GM18505 (cell line): ENCODE measurements around the gene IRS2.
"Not testable (repeated sequence)": the region's sequence is repeated elsewhere in the genome, so short reads cannot be mapped to it uniquely, and the experiment has no call there.

ENCODE experiments used
- ATAC-seq: cut with Tn5 transposase; IDR thresholded peaks from one replicate; pipeline ENCODE4 v1.9.1; 2021; ENCODE audit not compliant: unreplicated experiment
- POLR2A ChIP-seq: IDR thresholded peaks from 4 replicates; pipeline ENCODE4 v1.6.1; 2011; ENCODE audit warnings: borderline replicate concordance; ENCODE audit not compliant: insufficient read depth, insufficient read length; ENCODE audit errors: extremely low read depth

The IRS2 gene

GRCh38 chr13:109734002-109734785 is 52.2 kb downstream of the IRS2 start:
- TF ChIP-seq POLR2A, result no peak
- no peak for ATAC-seq

GRCh38 chr13:109733550-109733949 is 52.8 kb downstream of the IRS2 start:
- TF ChIP-seq POLR2A, result no peak
- no peak for ATAC-seq

DNA sequence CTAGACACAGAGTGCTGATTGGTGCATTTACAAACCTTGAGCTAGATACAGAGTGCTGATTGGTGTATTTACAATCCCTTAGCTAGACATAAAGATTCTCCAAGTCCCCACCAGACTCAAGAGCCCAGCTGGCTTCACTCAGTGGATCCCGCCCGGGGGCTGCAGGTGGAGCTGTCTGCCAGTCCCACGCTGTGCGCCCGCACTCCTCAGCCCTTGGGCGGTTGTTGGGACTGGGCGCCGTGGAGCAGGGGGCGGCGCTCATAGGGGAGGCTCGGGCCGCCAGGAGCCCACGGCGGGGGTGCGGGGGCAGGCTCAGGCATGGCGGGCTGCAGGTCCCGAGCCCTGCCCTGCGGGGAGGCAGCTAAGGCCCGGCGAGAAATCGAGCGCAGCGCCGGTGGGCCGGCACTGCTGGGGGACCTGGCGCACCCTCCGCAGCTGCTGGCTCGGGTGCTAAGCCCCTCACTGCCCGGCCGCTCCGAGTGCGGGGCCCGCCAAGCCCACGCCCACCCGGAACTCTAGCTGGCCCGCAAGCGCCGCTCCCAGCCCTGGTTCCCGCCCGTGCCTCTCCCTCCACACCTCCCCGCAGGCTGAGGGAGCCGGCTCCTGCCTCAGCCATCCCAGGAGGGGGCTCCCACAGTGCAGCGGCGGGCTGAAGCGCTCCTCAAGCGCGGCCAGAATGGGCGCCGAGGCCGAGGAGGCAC is 53.8 kb downstream of the IRS2 start:
- not testable (repeated sequence) for ATAC-seq

DNA sequence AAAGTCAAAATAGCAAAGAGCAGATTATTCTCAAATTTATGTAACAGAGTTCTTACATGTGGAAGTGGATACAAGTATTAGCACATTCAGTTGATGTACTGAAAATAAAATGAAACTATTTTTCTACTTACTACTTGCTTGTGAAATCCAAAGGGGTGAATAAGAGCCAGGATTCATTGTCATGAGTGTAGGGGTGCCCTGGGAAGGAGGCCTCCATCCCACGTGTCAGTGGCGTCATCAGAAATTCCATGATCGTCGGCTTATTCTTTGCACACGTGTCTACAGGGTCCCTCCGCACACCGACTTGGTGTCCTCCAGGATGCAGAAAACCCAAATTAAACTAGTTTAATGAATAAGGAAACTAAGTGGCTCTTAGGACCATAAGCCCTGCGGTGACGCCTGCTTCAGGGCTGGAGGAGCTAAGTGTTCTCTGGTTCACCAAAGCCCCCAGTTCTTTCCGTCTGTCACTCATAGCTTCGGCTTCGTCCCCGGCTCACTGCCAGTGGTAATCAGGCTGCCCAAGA is 55.5 kb downstream of the IRS2 start:
- ATAC-seq, result no peak
- no peak for TF ChIP-seq POLR2A

DNA sequence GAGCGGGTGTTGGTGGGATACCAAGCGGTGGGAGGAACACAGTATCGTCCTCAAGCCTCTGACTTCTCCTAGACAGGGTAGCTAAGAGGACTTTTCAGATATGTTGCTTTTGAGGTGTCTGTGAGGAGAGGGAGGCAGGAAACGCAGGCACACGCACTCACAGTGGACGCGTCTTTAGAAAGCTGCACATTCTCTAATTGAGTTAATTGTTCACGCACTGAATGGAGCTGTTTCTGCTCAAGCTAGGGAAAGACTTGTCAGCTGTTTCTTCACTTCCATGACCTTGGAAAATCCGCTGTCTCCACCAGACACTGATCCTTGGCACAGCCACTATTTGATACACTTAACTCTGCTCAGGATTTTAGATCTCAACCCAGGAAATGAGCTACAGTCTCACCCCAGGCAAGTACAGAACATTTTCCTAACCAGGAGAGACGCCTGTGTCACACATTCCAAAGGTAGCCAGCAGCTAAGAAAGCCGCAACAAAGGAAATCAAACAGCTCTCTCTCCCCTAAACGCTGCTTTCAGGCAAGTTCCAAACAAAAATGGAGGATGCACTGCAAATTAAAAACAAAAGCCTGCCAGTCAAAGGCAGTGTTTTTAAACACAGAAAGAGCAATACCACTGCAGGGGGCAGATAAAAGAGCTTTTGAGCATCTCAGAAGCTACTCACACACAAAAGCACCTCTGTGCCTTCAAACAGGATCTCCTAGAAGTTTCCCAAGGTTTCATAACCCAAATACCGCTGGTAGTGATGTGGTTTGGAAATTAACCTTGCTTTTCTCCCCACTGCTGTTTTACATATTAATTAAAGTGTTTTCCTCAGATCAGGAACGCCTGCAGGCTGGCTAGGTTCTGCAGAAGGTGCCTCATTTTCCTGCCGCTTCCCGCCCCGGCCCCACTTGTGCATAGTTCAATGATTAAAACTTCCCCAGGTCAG is 57.3 kb downstream of the IRS2 start:
- no peak for ATAC-seq
- TF ChIP-seq POLR2A, result no peak

GRCh38 chr13:109728061-109728460 is 58.3 kb downstream of the IRS2 start:
- no peak for TF ChIP-seq POLR2A
- no peak for ATAC-seq

DNA sequence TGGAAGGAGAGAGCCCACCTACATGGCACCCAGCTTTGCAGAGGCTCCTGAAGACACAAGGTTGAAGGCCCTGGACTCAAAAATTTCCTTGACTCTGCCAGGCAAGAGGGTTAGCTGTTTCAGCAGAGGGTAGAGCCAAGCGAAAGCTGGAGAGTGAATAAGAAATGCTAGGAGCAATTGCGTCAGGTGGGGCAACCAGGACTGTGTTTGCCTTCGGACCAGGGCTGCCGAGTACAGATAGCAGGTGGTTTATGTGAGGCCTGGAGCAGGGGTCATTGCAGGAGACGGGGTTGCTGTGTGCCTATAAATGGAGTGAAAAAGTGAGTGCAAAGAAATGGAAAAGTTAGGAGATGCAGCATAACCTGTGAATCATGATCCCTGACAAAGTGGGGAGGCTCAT is 59.1 kb downstream of the IRS2 start:
- ATAC-seq, result no peak
- no peak for TF ChIP-seq POLR2A

DNA sequence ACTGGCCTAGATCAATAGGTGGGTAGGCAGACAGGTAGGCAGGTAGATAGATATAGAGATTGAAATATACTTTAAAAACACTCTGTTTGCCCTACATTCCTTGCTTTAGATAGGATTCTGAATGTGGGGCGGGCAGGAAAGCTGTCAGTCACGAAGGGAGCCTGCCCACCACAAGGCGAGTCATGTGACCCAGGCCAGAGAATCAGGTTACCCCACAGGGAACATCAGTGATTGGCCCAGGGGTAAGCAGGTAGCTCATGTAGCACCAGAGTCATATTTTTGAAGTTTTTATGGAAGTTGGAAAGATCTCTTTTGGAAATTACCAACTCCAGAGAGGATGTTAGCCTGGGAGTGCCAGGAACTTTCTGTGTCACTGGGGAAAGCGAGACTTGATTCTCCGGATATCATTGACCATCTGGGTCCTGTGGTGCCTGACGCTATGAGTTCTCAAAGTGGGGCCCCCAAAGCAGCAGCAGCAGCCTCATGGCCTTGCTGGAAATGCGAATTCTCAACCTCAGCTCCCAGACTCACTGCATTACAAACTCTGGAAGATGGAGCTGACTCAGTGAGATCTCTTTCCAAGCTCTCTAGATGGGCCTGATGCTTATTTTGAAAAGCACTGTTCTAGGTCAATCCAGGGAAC is 60.3 kb downstream of the IRS2 start:
- ATAC-seq, result no peak
- no peak for TF ChIP-seq POLR2A

GRCh38 chr13:109725297-109725696 is 61.1 kb downstream of the IRS2 start:
- TF ChIP-seq POLR2A, result no peak
- no peak for ATAC-seq

DNA sequence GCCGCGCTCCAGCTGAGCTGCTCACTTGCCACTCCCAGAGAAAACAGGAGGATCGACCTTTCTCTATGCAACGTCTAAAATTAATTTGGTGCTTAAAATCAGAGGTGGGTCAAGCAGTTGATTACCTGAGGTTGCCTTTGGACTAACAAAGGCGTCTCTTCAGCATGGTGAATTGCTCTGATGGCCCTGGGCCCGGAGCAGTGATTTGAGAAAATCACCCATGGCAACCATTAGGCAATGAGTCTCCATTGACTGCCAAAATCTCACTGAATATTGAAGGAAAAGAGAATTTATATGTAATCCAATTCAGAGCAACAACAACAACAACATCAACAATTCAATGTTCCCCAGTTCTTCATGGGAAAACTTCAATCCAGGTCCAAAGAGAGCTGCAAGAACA is 61.8 kb downstream of the IRS2 start:
- ATAC-seq, result no peak
- no peak for TF ChIP-seq POLR2A

DNA sequence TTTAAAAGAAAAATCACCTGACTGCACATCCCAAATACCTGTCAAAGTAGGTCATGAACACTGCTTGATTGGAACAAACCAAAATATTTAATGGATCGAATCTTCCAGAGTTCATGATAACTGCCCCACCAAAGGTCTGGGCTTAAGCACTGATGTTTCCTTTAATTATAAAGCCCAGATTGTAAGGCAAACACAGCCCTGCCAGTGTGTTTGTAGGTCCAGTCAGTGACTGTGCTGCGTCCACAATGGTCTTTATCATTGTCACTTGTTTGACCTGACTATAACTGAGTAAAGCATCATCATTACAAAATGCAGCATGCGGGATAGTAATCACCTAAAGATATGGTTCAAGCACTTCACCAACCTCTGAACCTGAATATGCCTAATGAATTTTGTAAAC is 63.3 kb downstream of the IRS2 start:
- no peak for TF ChIP-seq POLR2A
- ATAC-seq, result no peak

GRCh38 chr13:109722068-109722467 is 64.3 kb downstream of the IRS2 start:
- TF ChIP-seq POLR2A, result no peak
- no peak for ATAC-seq

GRCh38 chr13:109720758-109721184 is 65.6 kb downstream of the IRS2 start:
- TF ChIP-seq POLR2A, result no peak
- ATAC-seq, result no peak

DNA sequence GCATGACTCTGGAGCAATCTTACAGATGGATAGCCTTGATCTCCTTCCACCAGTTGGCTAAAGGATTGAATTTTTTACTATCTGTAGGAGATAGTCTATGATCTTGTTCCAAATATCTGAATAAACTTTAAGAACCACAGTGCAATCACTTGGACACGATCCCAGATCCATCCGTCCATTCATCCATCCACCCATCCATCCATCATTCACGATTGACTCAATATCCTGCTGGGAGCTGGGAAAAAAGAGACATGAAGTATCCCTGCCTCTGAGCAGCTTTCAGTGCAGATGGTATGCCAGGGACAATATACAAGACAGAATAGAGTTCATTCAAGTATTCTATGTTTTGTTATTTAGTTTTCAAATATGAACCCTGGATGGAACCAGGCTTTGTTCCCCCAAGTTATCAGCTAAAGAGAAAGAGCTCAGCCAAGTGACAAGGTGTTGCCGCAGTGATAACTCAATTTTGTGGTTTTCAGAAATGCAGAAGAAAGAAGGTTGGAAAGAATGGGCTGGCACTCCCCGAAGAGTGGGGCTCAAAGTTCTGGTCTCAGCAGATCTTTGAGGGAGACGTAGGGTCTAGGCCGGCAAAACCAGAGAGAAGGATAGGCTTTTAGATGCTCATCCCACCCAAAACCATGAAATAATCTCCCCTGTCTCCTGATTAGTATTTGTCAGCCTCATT is 66.3 kb downstream of the IRS2 start:
- ATAC-seq, result no peak
- TF ChIP-seq POLR2A, result no peak
